ENCODE measurements around the gene SELENOO.

The SELENOO gene

DNA sequence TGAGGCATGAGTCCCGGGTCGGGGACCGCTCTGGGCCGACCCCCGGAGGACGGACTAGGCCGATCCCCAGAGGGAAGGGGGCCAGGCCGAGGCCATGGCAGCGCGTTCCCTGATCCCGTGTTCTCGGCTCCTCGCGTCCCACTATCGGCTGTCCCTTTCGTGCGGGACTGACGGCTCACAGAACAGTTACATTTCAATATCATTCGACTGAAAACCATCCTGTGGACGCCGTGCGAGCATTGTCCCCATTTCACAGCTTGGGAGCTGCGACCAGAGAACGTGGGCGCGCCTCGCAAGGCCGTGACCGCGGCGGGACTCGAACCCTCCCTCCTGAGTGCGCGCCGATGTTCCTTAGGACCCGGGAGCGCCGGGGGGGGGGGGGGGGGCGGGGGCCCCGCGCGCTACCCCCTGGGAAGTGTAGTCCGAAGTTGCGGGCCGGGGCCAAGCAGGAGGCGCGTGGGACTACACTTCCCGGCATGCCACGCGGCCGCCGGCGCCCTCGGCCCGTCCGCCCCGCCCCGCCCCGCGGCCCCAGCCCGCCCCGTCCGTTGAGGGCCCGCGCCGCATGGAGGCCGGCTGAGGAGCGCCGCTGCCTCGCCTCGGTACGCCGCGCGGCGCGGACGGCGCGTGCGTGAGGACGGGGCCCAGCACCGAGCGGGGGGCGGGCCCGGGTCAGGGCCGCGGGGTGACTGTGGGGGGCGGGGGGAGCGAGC lies 15.3 kb upstream of the SELENOO start, which contains the start of gene TRABD:
Gene TRABD, plus strand, starts transcription at position 539 of the 713 bp plus-strand sequence. CDS start 7,148 bp downstream, outside the sequence.
- H3K4me3 ChIP-seq (ENCODE audit: low read length): peak within 1 kb of the TSS; percentile 70
- no peaks in the 10 kb centered on the region for H3K27me3 ChIP-seq (ENCODE audit: insufficient read depth, low read length)
- H2AFZ ChIP-seq (ENCODE audit: low read depth, low read length): peak within 1 kb of the TSS; percentile 43
- peaks cover 5% of the 10 kb centered on the region for H3K4me1 ChIP-seq (ENCODE audit: insufficient read depth, low read length)
- H3K9me3 ChIP-seq (ENCODE audit: low read length): no peaks in the 10 kb centered on the region
- no peaks in the 10 kb centered on the region for H3K36me3 ChIP-seq (ENCODE audit: insufficient read depth, low read length)

DNA sequence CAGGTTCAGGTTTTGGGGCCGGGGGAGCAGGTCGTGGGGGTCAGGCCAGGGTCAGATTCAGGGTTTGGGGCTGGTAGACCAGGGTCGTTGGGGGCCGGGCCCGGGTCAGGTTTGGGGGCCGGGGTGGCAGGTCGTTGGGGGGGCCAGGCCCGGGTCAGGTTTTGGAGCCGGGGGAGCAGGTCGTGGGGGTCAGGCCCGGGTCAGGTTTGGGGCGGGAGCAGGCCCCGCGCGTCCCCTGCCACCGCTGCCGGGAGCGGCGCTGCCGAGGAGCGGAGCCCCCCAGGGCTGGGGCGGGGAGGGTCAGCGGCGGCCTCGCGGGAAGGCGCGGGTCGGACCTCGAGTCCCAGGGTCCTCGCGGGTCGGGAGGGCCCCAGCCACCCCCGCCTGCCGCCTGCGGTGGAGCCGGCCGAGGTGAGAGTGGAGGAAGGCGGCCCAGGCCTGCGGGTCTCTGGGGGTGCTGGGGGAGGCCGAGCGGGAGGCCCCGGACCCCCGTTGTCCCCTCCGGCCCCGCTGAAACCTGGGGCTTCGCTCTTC lies 14.6 kb upstream of the SELENOO start:
- Histone ChIP-seq H3K27me3 (ENCODE audit: insufficient read depth, low read length) (no peaks in the 10 kb centered on the region), H3K4me3 (ENCODE audit: low read length) (peak overlapping the region; percentile 70), H2AFZ (ENCODE audit: low read depth, low read length) (peak overlapping the region; percentile 43), H3K4me1 (ENCODE audit: insufficient read depth, low read length) (peaks cover 5% of the 10 kb centered on the region), H3K36me3 (ENCODE audit: insufficient read depth, low read length) (no peaks in the 10 kb centered on the region), H3K9me3 (ENCODE audit: low read length) (no peaks in the 10 kb centered on the region)

DNA sequence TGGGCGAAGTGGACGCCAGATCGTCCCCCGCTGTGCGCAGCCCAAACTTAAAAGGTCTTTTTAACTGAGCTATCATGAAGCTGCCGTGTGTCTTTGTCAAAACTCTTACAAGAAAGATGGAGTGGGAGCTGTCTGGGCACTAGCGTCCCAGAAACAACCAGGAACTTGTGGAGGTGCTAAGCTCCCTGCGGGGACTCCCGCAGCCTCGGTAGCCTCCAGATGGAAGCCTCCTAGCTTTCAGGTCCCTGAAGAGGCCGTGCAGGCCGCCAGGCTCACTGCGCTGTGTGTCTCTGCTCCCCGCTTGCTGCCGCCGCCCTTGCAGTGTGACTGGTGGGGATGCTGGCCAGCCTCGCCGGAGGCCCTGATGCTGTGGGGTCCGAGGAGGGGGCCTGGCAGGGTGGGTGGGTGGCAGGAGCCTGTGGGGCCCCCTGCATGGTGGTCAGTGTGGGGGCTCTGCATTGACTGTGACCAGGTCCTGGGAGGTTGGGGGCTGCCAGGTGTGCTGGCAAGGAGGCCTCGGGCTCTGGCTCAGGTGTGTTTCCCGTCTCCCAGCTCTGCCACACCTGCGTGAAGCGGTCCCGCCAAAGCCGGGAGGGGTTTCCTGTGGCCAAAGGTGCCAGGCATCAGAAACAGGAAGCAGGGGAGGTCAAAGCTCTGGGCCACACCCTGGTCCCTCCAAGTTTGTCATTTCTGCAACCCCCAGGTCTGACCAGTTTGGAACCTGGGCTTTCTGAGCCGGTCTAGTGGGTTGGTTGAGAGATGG lies 13.9 kb upstream of the SELENOO start:
- Histone ChIP-seq H3K4me3 (ENCODE audit: low read length) (peak overlapping the region; percentile 70), H3K27me3 (ENCODE audit: insufficient read depth, low read length) (no peaks in the 10 kb centered on the region), H2AFZ (ENCODE audit: low read depth, low read length) (peak overlapping the region; percentile 43), H3K4me1 (ENCODE audit: insufficient read depth, low read length) (peaks cover 5% of the 10 kb centered on the region), H3K9me3 (ENCODE audit: low read length) (no peaks in the 10 kb centered on the region), H3K36me3 (ENCODE audit: insufficient read depth, low read length) (no peaks in the 10 kb centered on the region)

DNA sequence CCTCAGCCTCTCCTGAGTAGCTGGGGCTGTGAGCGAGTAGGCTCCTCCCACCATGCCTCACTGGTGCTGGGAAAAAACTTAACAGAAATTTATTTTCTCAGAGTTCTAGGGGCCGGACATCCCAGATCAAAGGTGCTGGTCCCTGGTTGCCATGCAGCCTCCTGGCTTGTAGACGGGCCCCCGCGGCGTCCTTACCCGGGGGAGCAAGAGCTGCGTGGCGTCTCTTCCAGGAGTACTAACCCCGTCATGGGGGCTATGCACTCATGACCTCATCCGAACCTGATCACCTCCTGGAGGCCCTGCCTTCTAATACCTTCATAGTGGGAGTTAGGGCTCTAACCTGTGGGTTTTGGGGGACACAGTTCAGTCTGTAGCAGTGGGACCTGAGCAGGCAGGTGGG lies 12.5 kb upstream of the SELENOO start:
- no peaks in the 10 kb centered on the region for H3K27me3 ChIP-seq (ENCODE audit: insufficient read depth, low read length)
- no peaks in the 10 kb centered on the region for H3K9me3 ChIP-seq (ENCODE audit: low read length)
- H3K4me3 ChIP-seq (ENCODE audit: low read length): no peak overlapping the region
- peaks cover 5% of the 10 kb centered on the region for H3K4me1 ChIP-seq (ENCODE audit: insufficient read depth, low read length)
- no peak overlapping the region for H2AFZ ChIP-seq (ENCODE audit: low read depth, low read length)
- no peaks in the 10 kb centered on the region for H3K36me3 ChIP-seq (ENCODE audit: insufficient read depth, low read length)

DNA sequence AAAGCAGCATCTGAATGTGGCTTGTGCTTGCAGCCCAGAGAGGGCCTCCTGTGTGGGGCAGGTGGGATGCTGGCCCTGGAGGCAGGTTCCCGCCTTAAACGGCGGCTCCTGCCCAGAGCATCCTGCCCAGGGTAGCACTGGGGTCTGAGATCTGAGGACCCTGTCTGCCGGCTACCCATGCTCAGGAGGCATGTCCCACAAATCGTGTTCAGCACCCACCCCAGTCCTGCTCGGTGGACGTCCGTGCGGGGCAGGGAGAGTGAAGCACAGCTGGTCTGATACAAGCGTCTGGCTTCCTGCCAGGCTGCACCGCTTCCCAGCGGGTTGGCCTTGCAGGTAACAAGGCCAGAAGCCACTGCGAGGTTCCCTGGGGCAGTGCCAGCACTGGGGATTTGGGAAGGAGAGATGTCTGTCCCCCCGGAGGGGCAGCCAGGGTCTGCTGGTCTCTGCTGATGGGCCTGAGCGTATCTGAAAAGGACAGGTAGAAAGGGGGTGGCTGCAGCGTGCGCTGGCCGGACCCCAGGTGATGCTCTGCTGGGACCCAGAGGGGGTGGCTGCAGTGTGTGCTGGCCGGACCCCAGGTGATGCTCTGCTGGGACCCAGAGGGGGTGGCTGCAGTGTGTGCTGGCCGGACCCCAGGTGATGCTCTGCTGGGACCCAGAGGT lies 11.5 kb upstream of the SELENOO start:
- Histone ChIP-seq H3K27me3 (ENCODE audit: insufficient read depth, low read length) (no peaks in the 10 kb centered on the region), H3K4me1 (ENCODE audit: insufficient read depth, low read length) (peaks cover 5% of the 10 kb centered on the region), H3K36me3 (ENCODE audit: insufficient read depth, low read length) (peaks cover 2% of the 10 kb centered on the region), H2AFZ (ENCODE audit: low read depth, low read length) (no peak overlapping the region), H3K9me3 (ENCODE audit: low read length) (no peaks in the 10 kb centered on the region), H3K4me3 (ENCODE audit: low read length) (no peak overlapping the region)

DNA sequence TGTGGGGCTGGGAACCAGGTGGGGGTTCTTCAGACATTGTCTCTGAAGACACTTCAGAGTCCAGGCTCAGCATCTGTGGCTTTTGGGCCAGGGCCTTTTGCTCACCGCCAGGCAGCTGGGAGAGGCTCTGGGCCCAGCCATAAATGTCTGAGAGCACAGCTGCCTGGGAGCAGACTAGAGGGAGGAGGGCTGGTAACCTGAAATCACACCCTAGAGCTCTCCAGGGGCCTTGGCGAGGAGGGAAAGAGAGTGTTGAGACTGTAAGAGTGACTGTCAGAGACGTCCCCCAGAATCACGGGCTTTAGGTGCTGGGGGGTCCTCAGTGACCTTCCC lies 11.0 kb upstream of the SELENOO start:
- H3K4me1 ChIP-seq (ENCODE audit: insufficient read depth, low read length): peaks cover 5% of the 10 kb centered on the region
- H3K4me3 ChIP-seq (ENCODE audit: low read length): no peak overlapping the region
- peaks cover 7% of the 10 kb centered on the region for H3K36me3 ChIP-seq (ENCODE audit: insufficient read depth, low read length)
- H3K27me3 ChIP-seq (ENCODE audit: insufficient read depth, low read length): no peaks in the 10 kb centered on the region
- no peak overlapping the region for H2AFZ ChIP-seq (ENCODE audit: low read depth, low read length)
- H3K9me3 ChIP-seq (ENCODE audit: low read length): no peaks in the 10 kb centered on the region

DNA sequence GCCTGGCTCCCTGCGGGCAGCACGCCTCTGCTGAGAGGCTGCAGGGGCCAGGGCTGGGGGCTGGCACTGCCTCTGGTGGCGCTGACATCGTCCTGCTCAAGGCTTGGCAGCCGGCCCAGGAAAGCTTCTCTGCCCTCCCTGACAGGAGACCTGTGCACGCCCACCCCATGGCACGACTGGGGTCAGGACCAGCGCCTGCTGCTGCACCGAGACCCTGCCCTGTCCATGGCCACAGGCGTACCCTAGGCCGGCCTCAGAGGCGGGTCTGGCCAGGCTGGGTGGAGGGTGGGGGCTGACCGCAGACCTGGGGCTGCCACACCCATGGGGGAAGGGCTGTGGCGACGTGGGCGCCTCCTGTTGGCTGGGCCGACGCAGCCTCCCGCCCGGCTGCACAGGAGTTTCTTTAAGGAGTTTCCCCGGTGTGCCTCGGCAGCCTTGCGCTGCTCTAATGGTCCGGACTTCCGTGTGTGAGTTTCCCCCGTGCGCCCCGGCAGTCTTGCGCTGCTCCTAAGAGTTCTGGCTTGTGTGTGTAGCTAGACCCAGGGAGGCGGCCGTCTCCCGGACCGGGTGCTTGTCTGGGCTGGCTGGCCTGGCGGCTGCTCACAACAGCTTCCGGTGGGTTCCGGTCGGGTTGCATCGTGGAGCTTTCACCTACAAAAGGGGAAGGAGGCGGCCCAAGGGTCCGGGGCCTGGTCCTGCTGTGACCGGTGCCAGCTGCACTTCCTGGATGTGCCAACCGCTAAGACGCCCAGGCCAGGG lies 10.4 kb upstream of the SELENOO start:
- H3K4me3 ChIP-seq (ENCODE audit: low read length): no peak overlapping the region
- H2AFZ ChIP-seq (ENCODE audit: low read depth, low read length): no peak overlapping the region
- peaks cover 5% of the 10 kb centered on the region for H3K4me1 ChIP-seq (ENCODE audit: insufficient read depth, low read length)
- H3K9me3 ChIP-seq (ENCODE audit: low read length): no peaks in the 10 kb centered on the region
- peaks cover 11% of the 10 kb centered on the region for H3K36me3 ChIP-seq (ENCODE audit: insufficient read depth, low read length)
- no peaks in the 10 kb centered on the region for H3K27me3 ChIP-seq (ENCODE audit: insufficient read depth, low read length)

DNA sequence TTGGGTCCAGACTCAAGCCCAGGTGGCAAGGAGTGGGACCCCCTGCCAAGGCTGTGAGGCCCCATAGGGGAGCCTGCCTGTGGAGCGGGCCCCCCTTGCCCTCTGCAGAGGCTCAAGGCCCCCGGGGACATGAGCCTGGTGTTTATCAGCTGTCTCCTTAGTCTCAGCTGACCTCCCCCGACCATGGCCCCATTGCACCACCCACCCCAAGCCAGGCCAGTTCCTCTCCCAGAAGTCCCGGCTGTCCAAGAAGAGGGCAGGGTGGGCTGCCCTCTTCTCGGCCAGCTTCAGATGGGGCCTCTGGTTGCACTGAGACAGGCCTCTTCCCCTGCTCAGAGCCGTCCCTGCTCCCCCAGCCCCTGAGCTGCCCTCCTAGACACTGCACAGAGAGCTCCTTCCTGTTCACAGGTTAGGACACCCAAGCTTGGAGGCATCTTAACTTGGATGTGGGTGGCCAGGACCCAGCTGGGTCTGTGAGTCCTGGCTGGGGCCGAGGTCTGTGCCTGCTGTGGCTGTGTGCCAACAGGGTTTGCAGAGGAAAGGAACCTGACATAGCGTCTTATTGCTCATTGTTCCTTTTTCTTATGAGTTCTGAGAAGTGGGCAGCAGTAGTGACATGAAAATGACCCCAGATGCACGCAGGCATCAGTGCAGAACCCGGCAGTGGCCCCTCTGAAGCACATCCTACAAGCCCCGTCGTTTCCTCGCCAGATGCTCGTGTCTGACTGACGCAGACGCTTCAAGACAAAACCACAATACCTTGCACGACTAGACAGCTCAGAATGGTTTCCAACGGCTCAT lies 9.7 kb upstream of the SELENOO start:
- Histone ChIP-seq H3K36me3 (ENCODE audit: insufficient read depth, low read length) (peaks cover 11% of the 10 kb centered on the region), H3K27me3 (ENCODE audit: insufficient read depth, low read length) (no peaks in the 10 kb centered on the region), H3K4me1 (ENCODE audit: insufficient read depth, low read length) (peaks cover 5% of the 10 kb centered on the region), H2AFZ (ENCODE audit: low read depth, low read length) (no peak overlapping the region), H3K4me3 (ENCODE audit: low read length) (no peak overlapping the region), H3K9me3 (ENCODE audit: low read length) (no peaks in the 10 kb centered on the region)

DNA sequence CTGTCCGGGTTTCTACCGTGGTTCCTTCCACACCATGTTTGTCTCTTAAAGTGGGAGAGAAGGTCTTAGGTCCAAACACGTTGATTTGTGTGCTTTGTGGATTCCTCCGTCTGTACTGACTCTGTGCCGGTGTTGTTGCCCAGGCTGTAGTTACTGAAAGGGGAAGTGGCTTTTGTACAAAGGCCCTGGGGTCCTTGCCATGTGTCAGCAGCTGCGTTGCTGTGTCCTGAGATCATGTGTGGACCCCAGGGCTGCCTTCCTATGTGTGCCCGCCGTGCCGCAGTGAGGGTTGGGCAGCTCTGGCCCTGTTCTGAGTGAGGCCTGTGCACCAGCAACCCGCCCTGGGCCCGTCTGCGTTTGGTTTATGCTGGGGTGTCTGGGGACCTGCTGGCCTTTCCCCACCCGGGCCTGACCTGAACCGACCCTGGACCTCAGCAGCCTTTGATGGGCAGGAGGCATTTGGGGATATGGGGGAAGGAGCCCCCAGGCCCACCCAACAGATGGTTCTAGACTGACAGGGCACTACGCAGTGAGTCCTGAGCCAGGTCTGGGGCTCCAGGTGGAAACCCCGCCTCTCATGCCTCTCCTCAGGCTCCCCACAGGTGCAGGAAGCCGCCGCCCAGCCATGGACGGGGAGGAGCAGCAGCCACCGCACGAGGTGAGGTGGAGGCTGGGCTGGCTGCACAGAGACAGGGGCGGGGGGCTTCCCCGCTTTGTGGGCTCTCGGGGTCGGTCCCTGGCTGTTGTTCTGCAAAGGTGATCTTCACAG lies 8.2 kb upstream of the SELENOO start:
- Histone ChIP-seq H3K36me3 (ENCODE audit: insufficient read depth, low read length) (peaks cover 11% of the 10 kb centered on the region), H3K9me3 (ENCODE audit: low read length) (no peaks in the 10 kb centered on the region), H2AFZ (ENCODE audit: low read depth, low read length) (no peak overlapping the region), H3K4me1 (ENCODE audit: insufficient read depth, low read length) (no peaks in the 10 kb centered on the region), H3K27me3 (ENCODE audit: insufficient read depth, low read length) (no peaks in the 10 kb centered on the region), H3K4me3 (ENCODE audit: low read length) (no peak overlapping the region)

DNA sequence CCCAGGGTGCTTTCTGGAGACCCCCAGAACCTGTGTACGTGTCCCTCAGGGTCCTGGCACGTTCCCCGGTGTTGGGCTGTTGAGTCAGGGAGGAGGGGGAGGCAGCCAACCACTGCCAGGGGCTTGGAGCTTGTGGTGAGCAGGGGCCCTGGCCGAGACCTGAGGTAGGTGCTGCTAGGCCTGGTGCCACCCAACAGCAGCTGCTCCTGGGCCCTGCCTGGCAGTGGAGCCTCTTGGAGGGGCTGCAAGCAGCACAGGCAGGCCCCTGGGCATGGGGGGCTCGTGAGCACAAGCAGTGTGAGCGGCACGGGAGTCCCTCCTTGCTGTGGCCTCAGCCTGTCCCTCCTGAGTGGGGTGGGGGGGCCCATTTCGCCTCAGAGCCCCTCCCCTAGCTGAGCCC lies 7.2 kb upstream of the SELENOO start:
- Histone ChIP-seq H3K4me3 (ENCODE audit: low read length) (no peak overlapping the region), H3K27me3 (ENCODE audit: insufficient read depth, low read length) (no peaks in the 10 kb centered on the region), H3K4me1 (ENCODE audit: insufficient read depth, low read length) (no peaks in the 10 kb centered on the region), H3K9me3 (ENCODE audit: low read length) (no peaks in the 10 kb centered on the region), H3K36me3 (ENCODE audit: insufficient read depth, low read length) (peaks cover 15% of the 10 kb centered on the region), H2AFZ (ENCODE audit: low read depth, low read length) (no peak overlapping the region)

DNA sequence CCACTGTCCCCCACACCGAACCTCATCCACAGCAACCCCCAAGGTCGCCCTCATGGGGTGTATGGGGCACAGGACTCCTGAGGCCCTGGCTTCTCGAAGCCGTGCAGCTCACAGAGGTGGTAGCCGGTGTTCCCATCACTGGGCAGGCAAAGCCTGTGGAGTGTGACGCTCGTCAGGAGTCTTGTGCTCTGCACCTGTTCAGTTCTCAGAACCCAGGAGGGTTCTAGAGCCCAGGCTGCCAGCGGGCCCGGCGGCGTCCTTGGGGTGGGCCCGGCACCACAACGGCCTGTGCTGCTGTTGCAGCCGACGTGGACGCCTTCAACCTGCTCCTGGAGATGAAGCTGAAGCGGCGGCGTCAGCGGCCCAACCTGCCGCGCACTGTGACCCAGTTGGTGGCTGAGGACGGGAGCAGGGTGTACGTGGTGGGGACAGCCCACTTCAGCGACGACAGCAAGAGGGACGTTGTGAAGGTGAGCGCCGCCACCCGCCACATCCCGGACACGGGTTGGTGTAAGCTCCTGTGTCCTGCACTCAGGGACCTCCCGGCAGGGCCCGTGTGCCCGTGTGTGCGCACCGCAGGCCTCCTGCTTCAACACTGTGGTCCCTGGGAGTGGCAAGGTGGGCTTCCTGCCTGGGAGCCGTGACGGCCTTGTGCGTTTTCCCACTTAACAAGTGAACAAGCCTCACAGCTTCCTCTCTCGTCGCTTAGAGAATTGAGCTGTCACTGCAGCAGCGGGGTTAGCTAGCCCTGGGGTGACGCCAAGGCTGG lies 6.6 kb upstream of the SELENOO start:
- Histone ChIP-seq H3K9me3 (ENCODE audit: low read length) (no peaks in the 10 kb centered on the region), H3K4me3 (ENCODE audit: low read length) (no peak overlapping the region), H3K4me1 (ENCODE audit: insufficient read depth, low read length) (no peaks in the 10 kb centered on the region), H2AFZ (ENCODE audit: low read depth, low read length) (no peak overlapping the region), H3K27me3 (ENCODE audit: insufficient read depth, low read length) (no peaks in the 10 kb centered on the region), H3K36me3 (ENCODE audit: insufficient read depth, low read length) (peaks cover 18% of the 10 kb centered on the region)

Measured in neuron (in vitro differentiated cells).